ENCODE results near the gene NRM. TPM values are rescaled to one million over a fixed set of nuclear protein-coding genes. Genes with fewer than 3 reads are reported as not detected.

Gene NRM
- total and polyA plus RNA-seq, 3 donors from 2014 or later = 9.5 to 26.6 (median 10.5) TPM

DNA sequence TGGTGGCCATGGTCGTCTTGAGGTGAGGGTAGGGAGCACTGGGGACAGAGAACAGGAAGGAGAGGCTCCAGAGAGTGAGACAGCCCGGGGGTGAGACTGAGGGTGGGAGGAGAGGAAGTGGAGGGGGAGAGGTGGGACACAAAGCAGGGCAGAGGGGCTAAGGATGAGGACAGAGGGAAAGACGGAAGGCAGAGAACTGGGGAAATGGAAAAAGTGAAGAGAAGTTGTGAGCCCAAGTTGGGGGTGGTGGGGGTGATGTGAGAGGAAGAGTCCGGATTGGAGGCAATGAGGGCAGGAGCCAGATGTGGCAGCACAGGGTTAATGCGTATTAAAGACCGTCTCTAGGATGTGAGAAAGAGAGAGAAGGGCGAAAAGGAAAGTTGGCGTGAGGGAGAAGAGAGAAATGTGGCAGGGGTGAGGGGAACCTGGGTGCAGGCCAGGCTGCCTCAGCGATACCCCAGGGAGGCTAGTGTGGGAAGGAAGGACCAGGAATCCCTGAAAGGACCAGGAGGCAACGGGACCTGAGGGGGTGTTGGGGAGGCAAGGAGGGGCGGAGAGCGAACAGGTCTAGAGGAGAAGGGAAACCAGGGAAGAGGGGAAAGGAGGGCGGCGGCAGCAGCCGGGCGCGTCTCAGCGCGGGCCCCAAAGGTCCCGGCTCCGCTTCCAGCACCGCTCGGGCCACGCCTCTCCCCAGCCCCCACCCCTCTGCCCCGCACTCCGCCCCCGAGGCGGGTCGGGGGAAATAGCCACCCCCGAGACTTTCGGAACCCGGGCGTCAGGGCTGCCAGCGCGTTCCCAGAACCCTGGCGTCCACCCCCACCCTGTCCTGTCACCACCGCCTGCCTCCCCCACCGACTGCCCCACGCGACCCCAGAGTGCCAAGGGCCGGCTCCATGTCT lies 4.5 kb downstream of the NRM start, which contains the start of gene PPP1R18:
Gene PPP1R18, minus strand, starts transcription at position 637 of the 899 bp plus-strand sequence. Its CDS starts 627 bp downstream, at position 10.
- no peaks in the 10 kb centered on the region for H3K9me3 ChIP-seq
- no peaks in the 10 kb centered on the region for H3K36me3 ChIP-seq (ENCODE audit: low read depth, missing control alignments)
- peaks cover 49% of the 10 kb centered on the region for H3K4me1 ChIP-seq
- H3K27ac ChIP-seq = peak within 1 kb of the TSS; percentile 89 to 94
- TF ChIP-seq, protein P1, sequence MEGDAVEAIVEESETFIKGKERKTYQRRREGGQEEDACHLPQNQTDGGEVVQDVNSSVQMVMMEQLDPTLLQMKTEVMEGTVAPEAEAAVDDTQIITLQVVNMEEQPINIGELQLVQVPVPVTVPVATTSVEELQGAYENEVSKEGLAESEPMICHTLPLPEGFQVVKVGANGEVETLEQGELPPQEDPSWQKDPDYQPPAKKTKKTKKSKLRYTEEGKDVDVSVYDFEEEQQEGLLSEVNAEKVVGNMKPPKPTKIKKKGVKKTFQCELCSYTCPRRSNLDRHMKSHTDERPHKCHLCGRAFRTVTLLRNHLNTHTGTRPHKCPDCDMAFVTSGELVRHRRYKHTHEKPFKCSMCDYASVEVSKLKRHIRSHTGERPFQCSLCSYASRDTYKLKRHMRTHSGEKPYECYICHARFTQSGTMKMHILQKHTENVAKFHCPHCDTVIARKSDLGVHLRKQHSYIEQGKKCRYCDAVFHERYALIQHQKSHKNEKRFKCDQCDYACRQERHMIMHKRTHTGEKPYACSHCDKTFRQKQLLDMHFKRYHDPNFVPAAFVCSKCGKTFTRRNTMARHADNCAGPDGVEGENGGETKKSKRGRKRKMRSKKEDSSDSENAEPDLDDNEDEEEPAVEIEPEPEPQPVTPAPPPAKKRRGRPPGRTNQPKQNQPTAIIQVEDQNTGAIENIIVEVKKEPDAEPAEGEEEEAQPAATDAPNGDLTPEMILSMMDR (IDR thresholded peaks at IDR 0.05) = no peak
- TF ChIP-seq POLR2A (IDR thresholded peaks at IDR 0.05) = no peak
- intact Hi-C loops (cut with DNase I; ENCODE audit: low total_unique reads) = loop anchor here (2.0 kb wide), 1 partner anchor 35 kb away; the partner anchor contains the start of gene TUBB
- H3K27me3 ChIP-seq = no peaks in the 10 kb centered on the region
- peak; percentile 64 for DNase-seq
- WGBS, 2 donors = 2 to 3% methylated on average over 22 to 23 of the region's 41 CpGs
- H3K4me3 ChIP-seq = peak within 1 kb of the TSS; percentile 68 to 76

- Histone ChIP-seq H3K4me3 (peak overlapping the region; percentile 68 to 76), H3K4me1 (peaks cover 47% of the 10 kb centered on the region), H3K9me3 (no peaks in the 10 kb centered on the region), H3K27ac (peak overlapping the region; percentile 89 to 94), H3K36me3 (ENCODE audit: low read depth, missing control alignments) (no peaks in the 10 kb centered on the region), H3K27me3 (no peaks in the 10 kb centered on the region)
- 35 to 45% methylated on average over 25 to 29 of the region's 29 CpGs for WGBS, 2 donors
- no peak for DNase-seq
- intact Hi-C loops (cut with DNase I; ENCODE audit: low total_unique reads) = loop anchor here (2.0 kb wide), 1 partner anchor 35 kb away; the partner anchor contains the start of gene TUBB
- no peak for TF ChIP-seq POLR2A (IDR thresholded peaks at IDR 0.05)
- TF ChIP-seq, protein P1 (IDR thresholded peaks at IDR 0.05) = no peak
Measured at GRCh38 chr6:30685157-30686008, 5.4 kb downstream of the NRM start.

DNA sequence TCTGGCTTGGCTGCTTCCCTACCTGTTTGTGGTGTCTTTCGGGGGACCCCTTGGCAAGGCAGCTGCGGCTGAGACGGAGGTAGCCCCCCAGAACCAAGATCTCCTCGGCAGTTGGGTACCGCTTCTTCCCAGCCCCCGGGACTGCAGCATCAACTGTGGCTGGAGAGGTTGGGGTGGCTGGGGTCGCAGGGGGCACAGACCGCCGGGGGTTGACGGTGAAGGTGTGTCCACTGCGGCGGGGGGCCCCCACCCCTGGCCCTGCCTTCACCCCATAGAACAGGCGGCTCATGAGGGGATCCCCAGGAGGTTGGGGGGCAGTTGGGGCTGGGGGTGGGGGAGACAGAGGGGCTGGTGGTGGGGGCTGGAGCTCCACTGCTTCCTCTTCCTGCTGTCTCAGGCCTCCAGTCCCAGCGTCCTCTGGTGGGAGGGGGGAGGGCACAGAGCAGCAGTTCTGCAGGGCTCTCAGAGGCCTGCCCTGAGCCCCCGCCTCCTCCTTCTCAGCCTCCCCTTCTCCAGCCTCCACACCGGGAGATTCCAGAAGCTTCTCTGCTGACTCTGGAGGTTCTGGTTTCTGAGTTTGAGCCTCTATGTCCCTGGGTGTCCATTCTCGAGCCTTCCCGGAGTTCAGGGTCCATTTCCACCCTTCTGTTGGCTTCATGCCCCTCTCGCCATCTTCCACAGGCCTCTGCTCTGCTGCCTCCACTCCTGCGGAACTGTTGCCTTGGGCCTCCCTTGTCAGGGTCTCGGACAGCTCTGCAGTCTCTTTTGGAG lies 6.2 kb downstream of the NRM start:
- intact Hi-C loops (cut with DNase I; ENCODE audit: low total_unique reads) = no loop called here
- Histone ChIP-seq H3K27ac (peak overlapping the region; percentile 89 to 94), H3K4me3 (peak overlapping the region; percentile 68 to 76), H3K27me3 (no peaks in the 10 kb centered on the region), H3K36me3 (ENCODE audit: low read depth, missing control alignments) (no peaks in the 10 kb centered on the region), H3K4me1 (peaks cover 38% of the 10 kb centered on the region), H3K9me3 (no peaks in the 10 kb centered on the region)
- DNase-seq = no peak
- WGBS, 2 donors = 42 to 57% methylated on average over 10 to 19 of the region's 21 CpGs
- TF ChIP-seq, protein P1 (IDR thresholded peaks at IDR 0.05) = no peak
- no peak for TF ChIP-seq POLR2A (IDR thresholded peaks at IDR 0.05)

DNA sequence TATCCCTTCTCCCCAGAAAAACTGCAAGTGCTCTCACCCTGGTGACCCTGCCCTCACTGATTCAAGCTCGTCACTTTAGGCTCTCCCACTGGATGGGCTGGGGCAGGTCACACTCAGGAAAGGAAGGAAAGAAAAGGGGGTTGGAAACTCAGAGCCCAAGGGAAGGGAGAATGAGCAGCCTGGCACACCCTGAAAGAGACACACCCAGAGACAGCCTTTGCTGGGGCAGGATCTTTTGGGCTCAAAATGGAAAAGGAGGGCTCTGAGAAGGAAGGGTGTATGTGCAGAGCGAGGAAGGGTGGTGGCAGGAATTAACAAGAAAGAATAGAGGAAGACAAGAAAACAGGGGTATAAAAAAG lies 6.8 kb downstream of the NRM start:
- intact Hi-C loops (cut with DNase I; ENCODE audit: low total_unique reads) = no loop called here
- DNase-seq = no peak
- Histone ChIP-seq H3K27ac (peak overlapping the region; percentile 89 to 94), H3K4me3 (peak overlapping the region; percentile 68 to 76), H3K4me1 (peaks cover 38% of the 10 kb centered on the region), H3K27me3 (no peaks in the 10 kb centered on the region), H3K9me3 (no peaks in the 10 kb centered on the region), H3K36me3 (ENCODE audit: low read depth, missing control alignments) (no peaks in the 10 kb centered on the region)
- WGBS, 2 donors = 28 to 50% methylated on average over 2 of the region's 2 CpGs
- no peak for TF ChIP-seq POLR2A (IDR thresholded peaks at IDR 0.05)
- TF ChIP-seq, protein P1 (IDR thresholded peaks at IDR 0.05) = no peak
